Loucy (cell line): Measurements from ENCODE around the gene FKBP14.

Experiments
- H2AFZ ChIP-seq: fragments of 200-600 bp; sonication (generic); 2 replicates; pipeline ENCODE4 v1.6.0; 2016; ENCODE audit warnings: antibody characterized with exemption, mild to moderate bottlenecking, low read length, moderate library complexity
- H3F3A ChIP-seq: fragments of 200-600 bp; 2 replicates; pipeline ENCODE4 v1.6.0; 2016; ENCODE audit warnings: antibody characterized with exemption, low read depth, mild to moderate bottlenecking
- H3K27me3 ChIP-seq: fragments of 200-600 bp; sonication (generic); 2 replicates; pipeline ENCODE4 v1.6.1; 2014; ENCODE audit warnings: low read length, mild to moderate bottlenecking; ENCODE audit not compliant: insufficient read depth, poor library complexity, severe bottlenecking
- H3K36me3 ChIP-seq: fragments of 200-600 bp; sonication (generic); 2 replicates; pipeline ENCODE4 v1.6.1; 2016; ENCODE audit warnings: low read length; ENCODE audit not compliant: insufficient read depth
- H3K4me1 ChIP-seq: fragments of 200-600 bp; sonication (generic); 2 replicates; pipeline ENCODE4 v1.5.1; 2014; ENCODE audit warnings: low read length, mild to moderate bottlenecking; ENCODE audit not compliant: insufficient read depth, poor library complexity, severe bottlenecking
- H3K4me2 ChIP-seq: fragments of 200-600 bp; sonication (generic); 2 replicates; pipeline ENCODE4 v1.6.0; 2014; ENCODE audit warnings: antibody characterized with exemption, low read length, low read depth, mild to moderate bottlenecking; ENCODE audit not compliant: poor library complexity, severe bottlenecking
- H3K4me3 ChIP-seq: fragments of 200-600 bp; sonication (generic); 2 replicates; pipeline ENCODE4 v1.5.1; 2014; ENCODE audit warnings: low read length, mild to moderate bottlenecking, mixed read lengths; ENCODE audit not compliant: poor library complexity, severe bottlenecking
- H3K79me2 ChIP-seq: fragments of 200-600 bp; sonication (generic); 2 replicates; pipeline ENCODE4 v1.6.1; 2014; ENCODE audit warnings: low read length; ENCODE audit not compliant: insufficient read depth
- H3K9ac ChIP-seq: fragments of 200-600 bp; sonication (generic); 2 replicates; pipeline ENCODE4 v1.6.0; 2014; ENCODE audit warnings: mild to moderate bottlenecking, low read depth, low read length, moderate library complexity; ENCODE audit not compliant: poor library complexity, severe bottlenecking
- H3K9me2 ChIP-seq: fragments of 200-600 bp; sonication (generic); replicated peaks from 2 replicates; pipeline ENCODE4 v1.6.1; 2016; ENCODE audit warnings: low read depth, low read length, mixed read lengths
- H3K9me3 ChIP-seq: fragments of 200-600 bp; sonication (generic); 2 replicates; pipeline ENCODE4 v1.6.1; 2014; ENCODE audit warnings: mild to moderate bottlenecking, antibody characterized with exemption, low read length, low read depth; ENCODE audit not compliant: insufficient read depth
- H4K20me1 ChIP-seq: fragments of 200-600 bp; sonication (generic); 2 replicates; pipeline ENCODE4 v1.6.0; 2014; ENCODE audit warnings: antibody characterized with exemption, low read length, mild to moderate bottlenecking; ENCODE audit not compliant: insufficient read depth, poor library complexity, severe bottlenecking
- EZH2phosphoT487 ChIP-seq: fragments of 200-600 bp; IDR thresholded peaks from 2 replicates; pipeline ENCODE4 v1.6.1; 2018; ENCODE audit warnings: antibody characterized with exemption, mild to moderate bottlenecking, moderate library complexity, borderline replicate concordance
- TF ChIP-seq, protein P1 (sequence below): fragments of 200-600 bp; sonication (generic); conservative IDR thresholded peaks from 2 replicates; pipeline ENCODE4 v1.5.1; 2014; ENCODE audit warnings: mild to moderate bottlenecking, antibody characterized with exemption, low read length

The FKBP14 gene

DNA sequence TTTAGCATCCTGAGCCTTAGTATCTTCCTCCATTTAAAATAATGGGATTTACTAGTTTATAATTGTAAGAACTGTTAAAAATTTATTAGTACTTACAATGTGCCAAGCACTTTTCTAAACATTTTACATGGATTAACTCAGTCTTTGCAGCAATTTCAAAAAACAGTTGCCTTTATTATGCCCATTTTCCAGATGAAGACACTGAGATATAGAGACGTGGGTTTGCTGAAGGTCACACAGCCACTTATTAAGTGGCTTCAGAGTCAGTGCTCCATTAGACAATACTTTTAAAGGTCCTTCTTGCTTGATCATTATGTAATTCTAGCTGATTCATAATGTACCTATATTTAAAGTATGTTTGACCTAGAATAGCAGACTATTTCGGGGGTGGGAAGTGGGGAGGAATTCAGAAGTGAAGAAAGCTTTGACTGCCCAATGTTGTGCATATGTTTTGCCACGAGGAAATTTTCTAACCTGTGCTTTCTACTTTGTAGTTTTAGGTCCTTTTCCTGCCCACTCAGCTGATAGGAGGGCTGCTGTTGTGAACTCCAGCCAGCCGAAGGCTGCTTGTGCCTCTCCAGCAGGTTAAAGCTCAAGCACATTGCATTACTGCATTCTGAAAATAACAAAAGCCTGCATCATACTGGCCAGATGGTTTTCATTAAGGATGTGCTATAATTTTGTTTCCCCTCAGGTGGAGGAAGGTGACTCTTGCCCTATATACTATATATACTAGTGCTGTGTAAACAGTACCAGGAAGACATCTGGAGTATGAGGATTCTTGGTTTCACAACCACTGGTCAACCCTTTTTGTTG lies 6.0 kb upstream of the FKBP14 start:
- peaks cover 43% of the 10 kb centered on the region for H3K4me1 ChIP-seq
- peak overlapping the region; percentile 99 for H3K4me2 ChIP-seq
- no peaks in the 10 kb centered on the region for H3F3A ChIP-seq
- no peak overlapping the region for H2AFZ ChIP-seq
- no peak overlapping the region for H3K4me3 ChIP-seq
- H3K36me3 ChIP-seq = no peaks in the 10 kb centered on the region
- no peak overlapping the region for H3K9ac ChIP-seq
- H3K9me3 ChIP-seq = no peaks in the 10 kb centered on the region
- H3K9me2 ChIP-seq = no peaks in the 10 kb centered on the region
- H3K79me2 ChIP-seq = peaks cover 54% of the 10 kb centered on the region
- H3K27me3 ChIP-seq = no peaks in the 10 kb centered on the region
- TF ChIP-seq EZH2phosphoT487 = no peak
- TF ChIP-seq, protein P1, sequence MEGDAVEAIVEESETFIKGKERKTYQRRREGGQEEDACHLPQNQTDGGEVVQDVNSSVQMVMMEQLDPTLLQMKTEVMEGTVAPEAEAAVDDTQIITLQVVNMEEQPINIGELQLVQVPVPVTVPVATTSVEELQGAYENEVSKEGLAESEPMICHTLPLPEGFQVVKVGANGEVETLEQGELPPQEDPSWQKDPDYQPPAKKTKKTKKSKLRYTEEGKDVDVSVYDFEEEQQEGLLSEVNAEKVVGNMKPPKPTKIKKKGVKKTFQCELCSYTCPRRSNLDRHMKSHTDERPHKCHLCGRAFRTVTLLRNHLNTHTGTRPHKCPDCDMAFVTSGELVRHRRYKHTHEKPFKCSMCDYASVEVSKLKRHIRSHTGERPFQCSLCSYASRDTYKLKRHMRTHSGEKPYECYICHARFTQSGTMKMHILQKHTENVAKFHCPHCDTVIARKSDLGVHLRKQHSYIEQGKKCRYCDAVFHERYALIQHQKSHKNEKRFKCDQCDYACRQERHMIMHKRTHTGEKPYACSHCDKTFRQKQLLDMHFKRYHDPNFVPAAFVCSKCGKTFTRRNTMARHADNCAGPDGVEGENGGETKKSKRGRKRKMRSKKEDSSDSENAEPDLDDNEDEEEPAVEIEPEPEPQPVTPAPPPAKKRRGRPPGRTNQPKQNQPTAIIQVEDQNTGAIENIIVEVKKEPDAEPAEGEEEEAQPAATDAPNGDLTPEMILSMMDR = no peak
- H4K20me1 ChIP-seq = peaks cover 13% of the 10 kb centered on the region

DNA sequence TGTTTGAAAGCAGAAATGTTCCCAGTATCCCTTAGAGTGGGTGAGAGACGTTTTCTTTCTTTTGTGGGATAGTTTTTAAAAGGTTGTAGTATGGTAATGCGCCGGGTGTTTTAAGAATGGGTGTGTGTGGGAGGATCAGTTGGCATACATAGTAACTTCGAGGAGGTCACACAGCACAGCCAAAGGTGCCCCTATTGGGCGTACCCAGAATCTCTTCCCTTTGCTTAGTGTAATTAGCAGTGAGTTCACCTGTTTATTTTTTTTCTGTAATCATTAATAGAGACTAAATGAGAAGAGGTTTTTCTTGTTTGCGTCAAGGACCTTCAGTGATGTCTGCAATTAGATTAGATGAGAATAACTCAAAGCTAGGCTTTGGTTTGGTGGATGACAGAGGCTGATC lies 3.2 kb upstream of the FKBP14 start:
- peaks cover 54% of the 10 kb centered on the region for H3K4me1 ChIP-seq
- H3K36me3 ChIP-seq = no peaks in the 10 kb centered on the region
- no peaks in the 10 kb centered on the region for H3K9me3 ChIP-seq
- H3F3A ChIP-seq = no peaks in the 10 kb centered on the region
- TF ChIP-seq, protein P1 = peak; percentile 38; the same call in 1 of the 2 replicates
- TF ChIP-seq EZH2phosphoT487 = no peak
- H3K4me3 ChIP-seq = peak overlapping the region; percentile 85
- H3K9ac ChIP-seq = peak overlapping the region; percentile 70
- peak overlapping the region; percentile 90 for H2AFZ ChIP-seq
- peak overlapping the region; percentile 99 for H3K4me2 ChIP-seq
- H3K9me2 ChIP-seq = no peaks in the 10 kb centered on the region
- peaks cover 63% of the 10 kb centered on the region for H3K79me2 ChIP-seq
- H3K27me3 ChIP-seq = no peaks in the 10 kb centered on the region
- peaks cover 13% of the 10 kb centered on the region for H4K20me1 ChIP-seq

DNA sequence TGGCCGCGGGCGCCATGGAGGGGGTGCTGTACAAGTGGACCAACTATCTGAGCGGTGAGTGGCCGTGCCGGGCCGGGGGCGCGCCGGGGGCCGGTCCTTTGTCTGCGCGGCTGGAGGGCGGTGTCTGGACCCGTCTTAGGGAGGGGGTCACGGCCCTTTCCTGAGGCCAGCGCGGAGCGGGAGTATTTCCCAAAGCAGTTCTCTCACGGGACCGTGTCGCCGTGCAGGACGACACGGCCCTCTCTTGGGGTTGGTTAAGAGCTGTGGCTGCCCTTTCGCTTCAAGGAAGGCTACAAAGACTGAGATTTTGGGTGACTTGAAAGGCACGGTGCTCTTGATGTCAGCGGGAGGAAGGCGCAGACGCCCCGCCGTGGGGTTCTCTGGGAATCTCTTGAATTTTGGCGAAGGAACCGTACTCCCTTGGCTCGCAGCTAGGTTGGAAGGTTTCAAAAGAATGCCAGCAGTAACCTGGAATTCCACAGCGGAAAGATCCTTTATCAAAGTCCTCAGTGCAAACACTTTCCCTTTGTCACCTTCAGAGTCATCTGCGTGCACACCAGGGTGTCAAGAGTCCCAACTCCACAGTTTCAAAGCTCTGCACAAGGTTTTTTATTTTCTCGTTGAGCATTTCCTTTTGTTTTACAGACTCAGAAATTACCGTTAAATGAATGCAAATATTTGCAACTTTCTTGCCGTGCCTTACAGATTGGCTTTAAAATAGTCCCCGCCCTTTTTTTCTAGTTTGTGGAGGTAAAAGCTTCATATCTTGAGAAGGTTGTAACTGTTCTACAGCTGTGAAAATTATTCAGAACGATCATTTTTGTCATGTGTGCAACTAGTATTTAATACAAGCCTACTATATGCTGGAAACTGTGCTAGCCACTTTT lies 2.5 kb upstream of the FKBP14 start:
- TF ChIP-seq, protein P1 = no peak
- TF ChIP-seq EZH2phosphoT487 = no peak
- Histone ChIP-seq H3F3A (no peaks in the 10 kb centered on the region), H2AFZ (peak overlapping the region; percentile 90), H3K4me1 (peaks cover 53% of the 10 kb centered on the region), H3K4me2 (peak overlapping the region; percentile 99), H3K79me2 (peaks cover 61% of the 10 kb centered on the region), H3K9me2 (no peaks in the 10 kb centered on the region), H3K9me3 (no peaks in the 10 kb centered on the region), H3K9ac (peak overlapping the region; percentile 70), H4K20me1 (peaks cover 13% of the 10 kb centered on the region), H3K4me3 (peak overlapping the region; percentile 85), H3K27me3 (no peaks in the 10 kb centered on the region), H3K36me3 (no peaks in the 10 kb centered on the region)
